Measurements from ENCODE around the gene TK1.
"Not testable (repeated sequence)": the region's sequence is repeated elsewhere in the genome, so short reads cannot be mapped to it uniquely, and the experiment has no call there.

Gene TK1

GRCh38 chr17:78147315-78147998 is 39.4 kb downstream of the TK1 start:
- no peak for DNase-seq

DNA sequence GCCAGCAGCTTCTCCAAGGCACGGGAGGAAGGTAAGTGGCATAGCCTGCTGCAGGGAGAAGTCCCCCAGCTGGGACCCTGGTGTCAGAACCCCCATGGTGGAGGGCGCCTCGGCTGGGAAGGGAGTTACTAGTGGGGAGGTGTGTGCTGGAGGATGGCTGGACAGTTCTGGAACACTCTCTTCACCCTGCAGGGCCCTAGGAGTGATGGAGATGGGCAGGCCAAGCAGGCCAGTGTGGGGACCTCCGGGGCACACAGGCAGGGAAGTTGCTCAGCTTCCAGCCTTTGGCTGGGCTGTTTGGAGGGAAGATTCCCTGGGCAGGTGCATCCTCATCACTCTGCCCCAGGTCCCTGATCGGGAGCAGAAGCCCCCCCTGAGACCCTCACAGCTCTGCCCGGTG is 40.0 kb downstream of the TK1 start:
- DNase-seq: no peak

DNA sequence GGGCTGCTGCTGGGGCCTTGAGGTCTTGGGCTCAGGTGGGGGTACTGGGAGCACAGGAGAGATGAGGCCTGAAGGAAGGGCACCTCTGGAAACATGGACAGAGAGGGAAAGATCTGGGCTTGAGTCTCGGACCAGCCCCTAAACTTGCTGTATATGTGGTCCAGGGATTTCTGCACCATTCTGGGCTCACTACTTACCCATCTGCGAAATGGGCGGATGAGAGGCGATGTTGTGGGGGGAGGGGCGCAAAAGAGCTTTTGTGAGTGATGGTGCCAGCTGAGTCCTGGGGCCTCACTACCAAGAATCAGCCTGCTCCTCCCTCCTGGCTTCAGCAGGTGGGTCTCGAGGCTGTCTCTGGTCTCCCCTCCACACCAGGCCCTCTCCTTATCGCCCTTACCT is 40.4 kb downstream of the TK1 start:
- no peak for DNase-seq

GRCh38 chr17:78144736-78145641 is 41.9 kb downstream of the TK1 start:
- no peak for DNase-seq

DNA sequence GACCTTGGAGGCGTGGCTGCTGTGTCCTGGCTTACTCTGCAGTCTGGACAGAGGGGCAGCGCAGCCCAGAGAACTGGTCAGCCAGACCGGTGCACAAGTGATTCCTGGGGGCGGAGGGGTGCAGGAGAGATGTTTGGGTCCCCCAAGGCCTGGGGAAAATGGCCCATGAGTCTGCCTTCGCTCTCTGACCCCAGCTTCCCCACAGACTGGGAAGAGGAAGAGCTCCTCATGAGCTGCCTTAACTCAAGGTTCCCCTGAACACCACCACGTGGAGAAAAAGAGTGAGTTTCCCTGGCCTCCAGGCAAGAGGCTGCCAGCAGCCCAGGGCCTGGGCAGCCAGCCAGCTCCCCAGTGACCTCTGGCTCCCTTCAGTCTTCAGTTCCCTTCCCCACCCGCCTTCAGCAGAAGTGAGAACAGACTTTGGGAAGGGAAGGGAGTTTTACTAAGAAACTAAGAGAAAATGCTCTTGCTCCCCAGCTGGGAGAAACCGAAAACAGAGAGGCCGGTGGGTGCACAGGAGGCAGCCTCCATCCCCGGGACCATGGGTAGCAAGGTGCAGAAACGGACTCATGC is 42.6 kb downstream of the TK1 start:
- no peak for DNase-seq

DNA sequence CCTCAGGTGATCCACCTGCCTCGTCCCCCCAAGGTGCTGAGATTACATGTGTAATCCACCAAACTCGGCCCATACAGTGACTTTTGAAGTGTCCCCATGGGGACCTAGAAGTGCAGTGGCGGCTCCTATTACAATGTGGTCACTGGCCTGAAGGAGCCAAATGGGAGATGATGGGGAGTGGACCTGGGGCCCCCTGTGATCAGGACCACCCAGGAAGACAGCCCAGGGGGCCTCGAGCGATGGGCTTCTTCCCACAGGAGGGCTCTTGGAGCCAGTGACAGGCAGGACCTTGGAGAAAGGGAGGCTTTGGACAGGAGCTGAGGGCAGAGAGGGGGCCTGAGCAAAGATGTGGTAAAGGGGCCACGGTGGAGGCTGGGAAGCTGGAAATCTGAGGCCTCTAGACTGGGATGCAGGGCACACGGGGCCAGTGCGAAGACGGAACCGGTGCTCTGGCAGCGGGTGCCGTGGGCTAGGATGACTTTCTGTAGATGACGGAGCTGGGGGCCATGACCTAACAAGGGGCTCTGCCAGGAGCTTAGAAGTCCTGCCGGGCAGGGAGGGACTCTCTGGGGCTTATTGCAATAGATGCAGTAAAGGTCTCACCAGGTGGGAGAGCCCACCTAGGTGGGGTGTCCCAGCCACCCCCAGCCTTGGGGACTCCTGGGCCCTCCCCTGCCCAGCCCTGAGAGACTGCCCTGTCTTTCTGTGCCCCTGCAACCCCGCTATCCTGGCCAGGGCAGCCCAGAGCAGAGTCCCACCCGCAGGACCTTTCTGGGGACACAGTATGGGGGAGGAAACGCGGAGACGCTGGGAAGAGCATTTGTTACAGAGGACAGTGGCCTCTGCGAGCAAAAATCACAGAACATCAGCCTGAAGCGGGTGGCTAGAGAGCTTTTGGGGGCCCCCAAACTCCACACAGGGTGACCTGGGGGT is 43.4 kb downstream of the TK1 start:
- no peak for DNase-seq

DNA sequence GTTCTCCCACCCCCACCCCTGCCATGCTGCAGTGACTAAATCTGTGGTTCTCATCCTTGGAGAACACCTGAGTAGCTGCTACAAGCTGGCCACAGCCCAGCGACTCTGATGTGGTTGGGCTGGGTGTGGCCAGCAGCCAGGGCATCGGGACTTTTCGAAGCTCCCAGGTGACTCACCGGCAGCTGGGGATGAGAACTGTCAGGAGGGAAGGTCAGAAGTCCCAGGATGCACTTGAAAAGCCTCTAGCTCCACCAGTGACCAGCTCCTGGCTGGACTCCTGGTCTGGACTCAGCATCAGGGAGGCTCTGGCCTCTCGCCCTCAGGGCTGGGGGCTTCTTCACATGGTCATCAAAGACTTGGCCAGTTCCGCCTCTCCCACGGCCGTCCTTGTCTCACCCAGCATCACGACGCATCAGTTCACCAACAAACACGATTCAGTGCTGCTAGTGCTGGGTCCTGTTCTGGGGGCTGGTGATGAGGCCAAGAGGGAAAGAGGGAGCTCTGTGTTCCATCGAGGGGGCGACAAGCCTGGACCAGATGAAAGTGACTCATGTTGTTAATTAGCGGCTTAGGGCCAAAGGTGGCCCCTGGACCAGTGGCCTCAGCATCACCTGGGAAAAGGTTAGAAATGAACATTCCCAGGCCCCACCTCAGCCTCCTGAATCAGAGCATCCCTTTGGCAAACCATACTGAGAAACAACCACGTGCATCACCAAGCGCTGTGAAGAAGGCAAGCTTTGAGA is 44.6 kb downstream of the TK1 start:
- no peak for DNase-seq

DNA sequence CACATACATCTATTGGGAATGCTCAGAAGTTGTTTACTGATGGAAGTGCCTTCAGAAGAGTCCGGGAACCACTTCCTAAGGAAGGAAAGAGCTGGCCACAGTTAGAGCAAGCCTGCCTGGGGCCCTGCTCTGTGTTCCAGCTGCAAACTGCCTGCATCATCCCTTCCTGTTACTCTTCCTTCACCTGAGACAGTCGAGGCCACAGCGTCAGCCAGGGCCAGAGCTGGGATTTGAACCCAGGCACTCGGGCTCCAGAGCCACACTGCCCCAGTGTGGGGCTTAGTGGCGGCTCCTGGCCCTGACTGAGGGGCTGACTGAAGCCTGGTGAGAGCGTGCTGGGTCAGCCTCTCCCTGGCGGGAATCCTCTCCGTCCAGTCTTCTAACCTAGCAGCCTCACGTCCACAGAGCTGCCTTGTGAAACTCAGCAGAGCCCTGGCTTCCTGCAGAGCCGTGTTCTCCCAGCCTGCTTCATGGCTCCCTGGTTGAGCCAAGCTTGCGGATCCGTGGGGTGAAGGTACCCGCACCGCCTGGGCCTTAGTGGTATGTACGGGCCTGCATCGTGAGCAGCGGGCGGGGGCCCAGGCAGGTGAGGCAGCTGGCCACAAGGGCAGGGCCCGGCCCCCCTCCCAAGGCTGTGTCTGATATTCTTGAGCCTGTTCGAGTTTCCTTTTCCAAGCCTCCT is 45.3 kb downstream of the TK1 start:
- no peak for DNase-seq

- DNase-seq: peak; percentile 88
Measured at GRCh38 chr17:78140169-78141051, 46.4 kb downstream of the TK1 start.

DNA sequence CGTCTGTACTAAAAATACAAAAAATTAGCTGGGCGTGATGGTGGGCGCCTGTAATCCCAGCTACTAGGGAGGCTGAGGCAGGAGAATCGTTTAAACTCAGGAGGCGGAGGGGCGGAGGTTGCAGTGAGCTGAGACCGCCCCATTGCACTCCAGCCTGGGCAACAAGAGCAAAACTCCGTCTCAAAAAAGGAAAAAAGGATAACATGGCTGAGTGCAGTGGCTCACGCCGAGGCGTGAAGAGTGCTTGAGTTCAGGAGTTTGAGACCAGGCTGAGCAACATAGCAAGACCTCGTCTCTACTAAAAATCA is 47.0 kb downstream of the TK1 start:
- not testable (repeated sequence) for DNase-seq

GRCh38 chr17:78138204-78139060 is 48.4 kb downstream of the TK1 start:
- DNase-seq: no peak

DNA sequence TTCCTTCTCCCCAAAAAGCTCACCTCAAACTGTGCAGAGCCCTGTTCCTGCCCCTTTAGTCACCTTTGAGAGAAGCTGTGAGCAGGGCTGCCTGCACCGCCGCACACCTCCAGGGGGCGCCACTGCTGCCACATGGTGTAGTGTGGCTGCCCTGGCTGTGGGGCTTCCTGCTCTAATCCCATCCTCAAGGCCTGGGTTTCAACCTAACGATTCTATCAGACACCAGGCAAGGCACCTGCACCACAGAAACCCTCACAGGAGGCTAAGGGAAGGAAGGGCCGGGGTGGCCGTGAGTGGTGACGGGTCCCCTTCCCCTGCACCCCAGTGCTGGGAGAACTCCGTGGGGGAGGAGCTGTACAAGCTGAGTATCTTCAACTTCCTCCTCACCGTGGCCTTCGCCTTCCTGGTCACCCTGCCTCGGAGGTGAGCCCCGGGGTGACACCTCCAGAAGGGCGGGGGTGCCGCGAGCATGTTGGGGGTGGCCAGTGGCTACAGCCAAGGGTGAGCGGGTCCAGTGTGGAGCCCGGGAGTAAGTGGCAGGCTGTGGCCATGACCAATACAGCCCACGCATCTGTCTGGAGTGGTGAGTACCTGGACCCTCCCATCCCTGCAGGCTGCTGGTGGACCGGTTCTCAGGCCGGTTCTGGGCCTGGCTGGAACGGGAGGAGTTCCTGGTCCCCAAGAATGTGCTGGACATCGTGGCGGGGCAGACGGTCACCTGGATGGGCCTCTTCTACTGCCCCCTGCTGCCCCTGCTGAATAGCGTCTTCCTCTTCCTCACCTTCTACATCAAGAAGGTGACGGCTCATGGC is 49.3 kb downstream of the TK1 start:
- peak; percentile 45 for DNase-seq

DNA sequence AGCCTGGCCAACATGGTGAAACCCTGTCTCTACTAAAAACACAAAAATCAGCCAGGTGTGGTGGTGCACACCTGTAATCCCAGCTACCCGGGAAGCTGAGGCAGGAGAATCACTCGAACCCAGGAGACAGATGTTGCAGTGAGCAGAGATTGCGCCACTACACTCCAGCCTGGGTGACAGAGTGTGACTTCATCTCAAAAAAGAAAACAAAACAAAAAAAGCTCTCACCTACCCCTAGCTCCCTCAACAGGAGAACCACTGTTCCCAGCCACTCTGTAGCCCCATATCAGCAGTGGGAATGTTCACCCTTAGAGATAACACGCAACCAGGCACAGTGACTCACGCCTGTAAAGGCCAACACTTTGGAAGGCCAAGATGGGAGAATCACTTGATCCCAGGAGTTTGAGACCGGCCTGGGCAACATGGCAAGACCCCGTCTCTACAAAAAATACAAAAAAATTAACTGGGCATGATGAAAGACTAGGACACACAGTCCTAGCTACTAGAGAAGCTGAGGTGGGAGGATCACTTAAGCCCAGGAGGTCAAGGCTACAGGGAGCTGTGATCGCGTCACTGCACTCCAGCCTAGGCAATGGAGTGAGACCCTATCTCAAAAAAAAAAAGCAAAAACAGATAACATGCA is 50.9 kb downstream of the TK1 start:
- DNase-seq: no peak

DNA sequence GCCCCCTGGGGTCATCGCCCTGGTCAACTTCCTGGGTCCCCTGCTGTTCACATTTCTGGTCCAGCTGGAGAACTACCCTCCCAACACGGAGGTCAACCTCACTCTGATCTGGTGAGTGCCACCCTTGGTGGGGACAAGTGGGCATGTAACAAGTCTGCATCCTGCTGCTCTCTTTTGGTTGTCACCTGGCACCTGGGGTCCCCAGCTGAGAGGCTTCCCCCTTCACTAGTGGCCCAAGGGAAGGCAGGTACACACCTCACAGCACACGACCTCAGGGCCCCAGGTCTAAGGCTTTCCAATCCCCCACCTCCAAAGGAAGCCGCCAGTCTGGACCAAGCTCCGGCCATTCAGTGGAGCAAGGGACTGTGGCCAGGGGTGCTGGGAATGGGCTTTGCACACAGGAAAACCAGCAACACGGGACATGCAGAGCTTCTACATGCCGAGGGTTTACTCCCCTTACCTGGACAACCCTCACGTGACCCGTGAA is 51.9 kb downstream of the TK1 start:
- DNase-seq: no peak

- DNase-seq: peak; percentile 72
Measured at GRCh38 chr17:78133971-78134898, 52.6 kb downstream of the TK1 start.

- DNase-seq: peak; percentile 16
Measured at GRCh38 chr17:78133179-78133951, 53.5 kb downstream of the TK1 start.

All from stimulated activated naive CD4-positive, alpha-beta T cell treated with Interleukin-2 at 50 U/mL for 16 hours (primary cell).